Left lobe of liver (tissue), 2 donors: ENCODE measurements around the gene BDNF. TPM values are rescaled to one million over a fixed set of nuclear protein-coding genes. Genes with fewer than 3 reads are reported as not detected.

Experiments
- ATAC-seq: fragments of 200-7000 bp; cut with Tn5 transposase; one replicate; pipeline ENCODE4 v1.9.1; 2020; ENCODE audit warnings: mild to moderate bottlenecking, moderate library complexity
- DNase-seq: peaks from one replicate; pipeline ENCODE4 v3.0.0-alpha.2; 2020; ENCODE audit warnings: low spot score
- total RNA-seq: library from RNA; stranded (reverse); gene quantifications from one replicate; pipeline ENCODE4 v1.2.1, GENCODE V29; 2021
- donor health status: DM: no; HTN: no; CAD: no; lungs with moderate emphysema.
- donor health status: DM: no; HTN: yes; CAD: no.

Gene BDNF
- total RNA-seq, 1 donor from 2014 or later, result 0.05 TPM

GRCh38 chr11:27707676-27708075 lies 7.4 kb upstream of the BDNF start:
- DNase-seq, result no peak
- no peak for ATAC-seq

- ATAC-seq (peak; percentile 76), DNase-seq (no peak)
These were observed 5.9 kb upstream of the BDNF start for GRCh38 chr11:27705873-27706820.

GRCh38 chr11:27703481-27703880 lies 3.2 kb upstream of the BDNF start:
- ATAC-seq, result no peak
- no peak for DNase-seq

DNA sequence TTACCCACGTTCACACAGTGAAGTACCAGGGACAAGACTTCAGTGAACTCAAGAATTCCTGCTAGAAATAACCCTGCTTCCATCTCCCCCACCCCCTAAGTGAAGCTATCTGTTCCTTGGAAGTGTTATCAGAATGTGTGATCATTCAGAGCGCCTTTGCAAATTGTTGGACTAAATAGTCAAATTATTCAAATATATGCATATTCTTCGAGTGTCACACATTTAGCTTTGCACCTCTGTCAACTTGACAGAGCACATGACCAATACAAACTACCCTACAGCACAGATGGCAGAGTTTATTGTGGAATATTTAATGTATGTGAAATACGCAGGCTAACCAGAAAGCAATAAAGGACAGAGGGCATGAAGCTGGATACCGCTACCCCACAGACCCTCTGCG lies 2.6 kb upstream of the BDNF start:
- no peak for DNase-seq
- ATAC-seq, result no peak

DNA sequence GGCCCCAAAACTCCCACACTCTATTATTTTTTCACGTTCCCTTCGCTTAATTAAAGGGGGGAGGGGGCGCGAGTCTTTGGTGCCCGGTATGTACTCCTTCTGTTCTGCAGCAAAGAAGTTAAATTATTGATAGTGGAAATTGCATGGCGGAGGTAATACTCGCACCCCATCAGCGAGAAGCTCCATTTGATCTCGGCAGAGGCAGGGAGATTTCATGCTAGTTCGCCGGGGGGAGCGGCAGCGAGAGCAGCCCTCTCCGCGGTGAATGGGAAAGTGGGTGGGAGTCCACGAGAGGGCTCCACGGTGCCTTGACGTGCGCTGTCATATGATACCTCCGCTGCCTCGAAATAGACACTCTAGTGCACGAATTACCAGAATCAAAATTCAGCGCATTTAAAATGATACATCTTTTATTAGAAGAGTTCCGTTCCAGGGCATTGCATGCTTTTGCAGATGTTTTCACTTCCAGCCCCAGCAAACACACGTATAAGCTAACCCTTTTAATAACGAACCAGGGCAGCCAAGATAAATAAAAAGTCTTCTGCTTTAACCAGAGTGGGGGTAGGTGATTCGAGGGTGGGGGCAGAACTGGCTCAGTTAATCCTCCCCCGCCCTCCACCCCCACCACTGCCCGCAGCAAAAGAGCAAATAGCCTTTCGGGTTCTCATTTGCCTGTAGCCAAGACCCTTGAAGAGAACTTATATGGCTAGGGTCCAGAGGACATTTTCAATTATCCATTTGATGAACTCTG lies 1.3 kb upstream of the BDNF start:
- DNase-seq (no peak), ATAC-seq (peak; percentile 48)

- DNase-seq (peak; percentile 40), ATAC-seq (no peak)
These were observed 317 bp downstream of the BDNF start for GRCh38 chr11:27699926-27700350.

GRCh38 chr11:27699242-27699925 lies 871 bp downstream of the BDNF start:
- no peak for DNase-seq
- ATAC-seq, result peak; percentile 4

- ATAC-seq, result peak; percentile 91
- peak; percentile 63 for DNase-seq
These were observed 1.4 kb downstream of the BDNF start for GRCh38 chr11:27698872-27699241.

GRCh38 chr11:27697679-27698275 lies 2.5 kb downstream of the BDNF start:
- no peak for DNase-seq
- no peak for ATAC-seq

DNA sequence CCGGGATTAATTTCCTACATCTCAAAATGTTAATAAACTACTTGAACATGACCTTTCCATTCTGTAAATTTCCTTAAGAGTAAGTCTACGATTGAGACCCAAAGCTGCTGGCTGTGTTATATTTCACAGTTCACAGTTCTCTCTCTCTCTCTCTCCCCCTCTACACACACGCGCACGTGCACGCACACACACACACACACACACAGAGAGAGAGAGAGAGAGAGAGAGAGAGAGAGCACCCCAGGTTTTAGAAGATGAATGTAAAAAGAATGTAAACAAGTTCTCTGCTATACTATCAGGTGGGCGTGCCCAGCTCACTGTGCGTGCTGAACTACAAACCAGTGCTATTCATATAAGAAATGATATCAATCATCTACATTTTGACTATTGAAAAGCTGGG lies 3.3 kb downstream of the BDNF start:
- ATAC-seq (no peak), DNase-seq (no peak)

DNA sequence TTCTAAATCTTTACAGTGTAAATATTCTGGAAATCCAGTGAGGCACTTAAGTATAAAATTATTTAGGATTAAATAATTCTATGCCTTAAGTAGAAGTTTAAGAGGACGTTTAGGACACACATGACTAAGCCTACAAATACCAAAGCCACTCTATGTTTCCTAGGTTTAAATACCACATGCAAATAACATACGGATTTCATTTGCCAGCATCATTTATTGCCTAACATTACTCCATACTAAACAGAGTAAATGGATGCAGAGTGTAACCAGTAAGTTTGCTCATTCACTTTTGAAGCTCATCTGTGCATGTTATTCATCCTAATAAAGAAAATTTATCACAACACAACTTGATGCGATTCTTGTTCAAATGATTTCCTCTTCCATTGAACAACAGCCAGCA lies 4.1 kb downstream of the BDNF start:
- no peak for ATAC-seq
- DNase-seq, result no peak

DNA sequence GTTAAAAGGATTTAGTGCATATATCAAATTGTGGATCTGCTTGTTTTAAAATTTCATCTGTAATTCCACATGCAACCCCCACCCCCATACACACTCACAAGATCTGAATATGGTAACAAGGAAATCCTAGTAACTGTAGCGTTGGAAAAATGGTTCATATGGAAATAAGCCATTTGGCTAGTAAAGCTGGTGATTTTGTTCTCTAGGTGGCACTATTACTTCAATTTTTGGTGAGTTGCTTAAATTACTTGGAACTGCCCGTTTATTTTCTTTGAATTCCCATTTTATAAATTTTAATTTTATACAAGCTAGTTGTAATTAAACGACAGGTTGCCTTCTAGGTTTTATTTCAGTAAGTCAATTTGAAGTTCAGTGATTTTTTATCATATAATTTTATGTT lies 5.3 kb downstream of the BDNF start:
- ATAC-seq (peak; percentile 36), DNase-seq (no peak)

- DNase-seq, result no peak
These were observed 6.9 kb downstream of the BDNF start for GRCh38 chr11:27693398-27693797.

GRCh38 chr11:27692781-27693180 lies 7.5 kb downstream of the BDNF start:
- no peak for DNase-seq
- ATAC-seq, result no peak

More at GRCh38 chr11:27693398-27693797, 6.9 kb downstream of the BDNF start:
- no peak for ATAC-seq

DNA sequence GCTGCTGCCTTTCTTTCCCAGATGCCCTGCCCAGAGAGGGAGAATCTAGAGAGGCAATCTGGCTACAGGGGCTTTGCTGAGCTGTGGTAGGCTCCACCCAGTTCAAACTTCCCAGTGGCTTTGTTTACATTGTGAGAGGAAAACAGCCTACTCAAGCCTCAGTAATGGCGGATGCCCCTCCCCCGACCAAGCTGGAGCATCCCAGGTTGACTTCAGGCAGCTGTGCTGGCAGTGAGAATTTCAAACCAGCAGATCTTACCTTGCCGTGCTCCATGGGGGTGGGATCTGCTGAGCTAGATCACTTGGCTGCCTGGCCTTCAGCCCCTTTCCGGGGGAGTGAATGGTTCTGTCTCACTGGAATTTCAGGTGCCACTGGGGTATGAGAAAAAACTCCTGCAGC lies 12.2 kb downstream of the BDNF start:
- DNase-seq (no peak), ATAC-seq (no peak)

GRCh38 chr11:27681664-27682063 lies 18.6 kb downstream of the BDNF start:
- ATAC-seq, result no peak
- no peak for DNase-seq

DNA sequence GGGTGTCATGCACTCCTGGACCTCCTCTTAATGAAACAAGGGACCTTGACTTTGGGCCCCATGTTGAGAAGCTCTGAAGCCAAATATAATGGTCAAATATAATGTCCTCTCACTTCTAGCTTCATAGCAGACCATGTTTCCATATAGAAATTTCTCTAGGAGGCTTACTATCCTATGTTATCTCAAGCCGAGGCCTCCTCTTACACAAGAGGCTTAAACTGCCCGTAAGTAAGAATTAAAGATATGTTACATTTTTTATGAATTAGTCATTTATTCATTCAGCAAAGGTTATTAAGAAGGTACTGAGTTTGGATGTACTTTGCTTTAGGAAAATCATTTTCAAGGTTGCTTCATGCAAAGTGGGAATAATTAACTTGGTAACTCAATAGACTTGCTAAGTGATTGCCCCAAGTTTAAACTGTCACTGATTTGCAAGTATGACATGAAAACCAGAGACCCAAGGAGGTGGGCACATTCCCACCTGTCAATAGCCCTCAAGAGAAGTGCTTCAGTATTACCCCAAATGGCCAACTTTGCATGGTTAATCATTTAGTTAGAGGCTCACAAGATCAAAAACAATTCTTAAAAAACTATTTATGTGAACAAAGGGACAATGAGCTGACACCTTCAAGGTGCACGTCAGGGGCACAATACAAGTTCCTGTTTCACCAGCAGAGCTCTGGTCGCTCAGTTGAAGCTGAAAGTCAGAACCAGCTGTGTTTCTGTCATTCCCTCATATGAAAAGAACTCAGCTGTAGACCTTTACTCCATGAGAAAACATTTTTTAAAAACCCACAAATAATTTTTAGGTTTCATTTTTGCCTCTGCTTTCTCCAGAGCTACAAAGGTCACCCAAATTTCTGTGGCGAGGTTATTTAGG lies 20.9 kb downstream of the BDNF start:
- ATAC-seq (no peak), DNase-seq (no peak)

- ATAC-seq, result no peak
- no peak for DNase-seq
These were observed 22.0 kb downstream of the BDNF start for GRCh38 chr11:27678242-27678641.

DNA sequence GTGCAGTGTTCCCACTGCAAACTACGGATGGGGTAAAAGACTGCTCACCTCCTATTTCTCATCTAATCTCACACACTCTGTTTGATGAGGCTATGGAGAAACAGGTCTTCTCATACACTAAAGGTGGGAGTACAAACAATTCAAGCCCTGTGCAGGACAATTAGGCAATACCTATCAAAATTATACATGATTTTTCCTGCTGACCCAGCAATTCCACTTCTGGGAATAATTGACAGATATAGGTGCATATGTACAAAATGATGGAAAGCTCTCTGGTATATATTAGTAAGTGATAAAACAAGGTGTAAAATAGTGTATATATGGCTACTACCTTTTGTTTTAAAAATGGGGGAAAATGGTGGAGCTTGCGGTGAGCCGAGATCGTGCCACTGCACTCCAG lies 23.1 kb downstream of the BDNF start:
- no peak for ATAC-seq
- DNase-seq, result no peak
